ENCODE measurements around the gene SLC17A9. TPM values are rescaled to one million over a fixed set of nuclear protein-coding genes. Genes with fewer than 3 reads are reported as not detected.

The SLC17A9 gene
- total and polyA plus RNA-seq, 12 donors = 0.17 to 69.1 (median 2.9) TPM

DNA sequence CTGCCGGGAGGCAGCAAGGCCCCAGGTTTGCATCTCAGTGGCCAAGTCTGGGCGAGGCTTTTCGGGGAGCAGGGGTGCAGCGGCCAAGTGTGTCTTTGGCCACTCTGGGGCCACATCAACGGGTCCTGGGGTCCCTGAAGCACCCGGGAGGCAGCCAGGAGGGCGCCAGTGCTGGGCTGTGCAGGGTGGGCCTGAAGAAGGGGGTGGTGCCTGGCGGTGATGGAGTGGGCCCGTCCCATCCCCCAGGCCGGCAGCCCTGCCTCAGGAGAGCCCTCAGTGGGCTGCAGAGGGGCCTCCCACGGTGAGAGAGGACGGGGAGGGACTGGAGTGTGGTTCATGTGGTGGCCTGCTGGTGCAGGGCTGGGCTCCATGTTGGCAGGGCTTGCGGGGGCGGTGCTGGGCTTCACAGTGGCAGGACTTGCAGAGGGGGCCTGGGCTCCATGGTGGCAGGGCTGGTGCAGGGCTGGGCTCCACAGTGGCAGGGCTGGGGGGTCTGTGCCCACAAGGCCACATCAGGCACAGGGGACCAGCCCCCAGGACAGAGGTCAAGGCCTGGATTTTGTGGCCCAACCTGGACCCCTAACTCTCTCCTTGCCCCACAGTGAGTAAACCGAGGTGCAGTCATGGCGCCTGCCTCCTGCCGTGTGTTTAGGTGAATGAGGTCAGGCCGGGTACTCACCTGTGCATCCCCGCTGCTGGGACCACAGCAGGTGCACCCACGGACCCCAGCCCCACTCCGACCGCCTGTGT, 64.7 kb downstream of the SLC17A9 start:
- intact Hi-C loops (cut with DNase I) = no loop called here
- no peaks in the 10 kb centered on the region for H3K4me1 ChIP-seq (replicated peaks in 1 of 2)
- no peaks in the 10 kb centered on the region for H3K36me3 ChIP-seq (replicated peaks in 1 of 2)
- H3K4me3 ChIP-seq = no peak overlapping the region
- 72 to 77% (median 76%) methylated on average over 15 to 22 of the region's 22 CpGs for WGBS, 4 donors
- H3K9me3 ChIP-seq (replicated peaks in 1 of 3) = no peaks in the 10 kb centered on the region
- DNase-seq = no peak
- TF ChIP-seq POLR2A (IDR thresholded peaks at IDR 0.05) = no peak
- TF ChIP-seq, protein P1, sequence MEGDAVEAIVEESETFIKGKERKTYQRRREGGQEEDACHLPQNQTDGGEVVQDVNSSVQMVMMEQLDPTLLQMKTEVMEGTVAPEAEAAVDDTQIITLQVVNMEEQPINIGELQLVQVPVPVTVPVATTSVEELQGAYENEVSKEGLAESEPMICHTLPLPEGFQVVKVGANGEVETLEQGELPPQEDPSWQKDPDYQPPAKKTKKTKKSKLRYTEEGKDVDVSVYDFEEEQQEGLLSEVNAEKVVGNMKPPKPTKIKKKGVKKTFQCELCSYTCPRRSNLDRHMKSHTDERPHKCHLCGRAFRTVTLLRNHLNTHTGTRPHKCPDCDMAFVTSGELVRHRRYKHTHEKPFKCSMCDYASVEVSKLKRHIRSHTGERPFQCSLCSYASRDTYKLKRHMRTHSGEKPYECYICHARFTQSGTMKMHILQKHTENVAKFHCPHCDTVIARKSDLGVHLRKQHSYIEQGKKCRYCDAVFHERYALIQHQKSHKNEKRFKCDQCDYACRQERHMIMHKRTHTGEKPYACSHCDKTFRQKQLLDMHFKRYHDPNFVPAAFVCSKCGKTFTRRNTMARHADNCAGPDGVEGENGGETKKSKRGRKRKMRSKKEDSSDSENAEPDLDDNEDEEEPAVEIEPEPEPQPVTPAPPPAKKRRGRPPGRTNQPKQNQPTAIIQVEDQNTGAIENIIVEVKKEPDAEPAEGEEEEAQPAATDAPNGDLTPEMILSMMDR (IDR thresholded peaks at IDR 0.05) = no peak
- no peak overlapping the region for H3K27ac ChIP-seq
- peaks cover 49% of the 10 kb centered on the region for H3K27me3 ChIP-seq

DNA sequence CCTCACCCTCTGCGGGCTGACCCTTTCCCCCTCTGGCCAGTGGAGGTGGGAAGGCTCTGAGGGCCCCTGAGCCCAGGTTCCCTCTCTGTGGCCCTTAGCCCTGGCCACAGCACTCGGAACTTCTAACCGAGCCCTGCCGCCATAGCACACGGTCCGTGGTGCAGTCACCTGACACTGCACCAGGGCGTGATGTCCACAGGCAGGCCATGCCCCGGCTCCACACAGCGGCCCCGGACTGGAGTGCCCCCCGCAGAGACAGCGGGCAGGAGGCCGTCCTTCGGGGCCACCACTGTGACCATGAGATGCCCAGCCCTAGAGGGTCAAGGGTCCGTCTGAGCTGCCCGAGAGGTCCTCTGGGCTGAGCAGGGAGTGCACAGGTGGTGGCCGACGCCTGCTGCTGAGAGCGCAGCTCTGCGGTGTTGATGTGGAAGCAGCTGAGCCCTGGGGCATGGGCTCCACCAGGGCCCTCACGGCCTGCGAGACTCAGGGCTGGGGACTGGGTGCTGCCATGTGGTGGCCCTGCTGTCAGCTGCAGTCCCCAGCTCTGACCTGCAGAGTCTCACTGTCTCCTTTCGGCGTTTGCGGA, 65.4 kb downstream of the SLC17A9 start:
- Histone ChIP-seq H3K4me1 (replicated peaks in 1 of 2) (no peaks in the 10 kb centered on the region), H3K4me3 (no peak overlapping the region), H3K36me3 (replicated peaks in 1 of 2) (no peaks in the 10 kb centered on the region), H3K9me3 (replicated peaks in 1 of 3) (no peaks in the 10 kb centered on the region), H3K27ac (no peak overlapping the region), H3K27me3 (peaks cover 46% of the 10 kb centered on the region)
- WGBS, 4 donors = 80 to 89% (median 85%) methylated on average over 3 to 25 of the region's 25 CpGs
- no peak for DNase-seq
- intact Hi-C loops (cut with DNase I) = no loop called here
- TF ChIP-seq, protein P1 (IDR thresholded peaks at IDR 0.05) = no peak
- TF ChIP-seq POLR2A (IDR thresholded peaks at IDR 0.05) = no peak

Other genes starting within 250 kb of the SLC17A9 start
- gene NTSR1, start 243.9 kb upstream of the SLC17A9 start, total RNA-seq = under 1 TPM in 2 of 9 donors, not detected in 7; 0.11 to 0.14 TPM
- under 1 TPM in 1 of 3 donors, not detected in 2; 0.03 TPM for gene NTSR1, start 243.9 kb upstream of the SLC17A9 start, polyA plus RNA-seq
- 10 to 100 TPM in 3 of 9 donors, 1 to 10 TPM in 6; 4.3 to 13.1 (median 9.0) TPM for gene MRGBP, start 156.2 kb upstream of the SLC17A9 start, total RNA-seq
- 10 to 100 TPM in 2 of 3 donors, 1 to 10 TPM in 1; 3.9 to 11.3 (median 10.1) TPM for gene MRGBP, start 156.2 kb upstream of the SLC17A9 start, polyA plus RNA-seq
- gene OGFR, start 147.9 kb upstream of the SLC17A9 start, total RNA-seq = 10 to 100 TPM; 20.6 to 61.4 (median 42.4) TPM
- 100 to 1,000 TPM in 1 of 3 donors, 10 to 100 TPM in 1, 1 to 10 TPM in 1; 9.3 to 157 (median 68.5) TPM for gene OGFR, start 147.9 kb upstream of the SLC17A9 start, polyA plus RNA-seq
- gene COL9A3, start 135.7 kb upstream of the SLC17A9 start, total RNA-seq = 1 to 10 TPM in 4 of 9 donors, under 1 TPM in 5; 0.43 to 4.4 (median 0.88) TPM
- 10 to 100 TPM in 2 of 3 donors, under 1 TPM in 1; 0.22 to 27.8 (median 12.1) TPM for gene COL9A3, start 135.7 kb upstream of the SLC17A9 start, polyA plus RNA-seq
- 10 to 100 TPM in 1 of 9 donors, 1 to 10 TPM in 8; 4.5 to 12.0 (median 6.2) TPM for gene TCFL5, start 90.9 kb upstream of the SLC17A9 start, total RNA-seq
- gene TCFL5, start 90.9 kb upstream of the SLC17A9 start, polyA plus RNA-seq = 1 to 10 TPM; 3.5 to 5.8 (median 3.9) TPM
- gene DIDO1, start 26.2 kb upstream of the SLC17A9 start, total RNA-seq = 10 to 100 TPM; 29.8 to 51.3 (median 45.5) TPM
- gene DIDO1, start 26.2 kb upstream of the SLC17A9 start, polyA plus RNA-seq = 10 to 100 TPM; 19.0 to 27.9 (median 23.6) TPM
- gene GID8, start 14.6 kb upstream of the SLC17A9 start, total RNA-seq = 10 to 100 TPM; 17.8 to 38.5 (median 25.0) TPM
- 10 to 100 TPM in 2 of 3 donors, 1 to 10 TPM in 1; 9.4 to 16.8 (median 10.1) TPM for gene GID8, start 14.6 kb upstream of the SLC17A9 start, polyA plus RNA-seq
- not detected for gene BHLHE23, start 54.3 kb downstream of the SLC17A9 start, total RNA-seq
- gene BHLHE23, start 54.3 kb downstream of the SLC17A9 start, polyA plus RNA-seq = not detected

Measured in adrenal gland (tissue), 12 donors.